ENCODE data around the gene SLCO2A1.

The SLCO2A1 gene

GRCh38 chr3:133880886-133881455 is 148.8 kb downstream of the SLCO2A1 start:
- DNase-seq, result no peak

DNA sequence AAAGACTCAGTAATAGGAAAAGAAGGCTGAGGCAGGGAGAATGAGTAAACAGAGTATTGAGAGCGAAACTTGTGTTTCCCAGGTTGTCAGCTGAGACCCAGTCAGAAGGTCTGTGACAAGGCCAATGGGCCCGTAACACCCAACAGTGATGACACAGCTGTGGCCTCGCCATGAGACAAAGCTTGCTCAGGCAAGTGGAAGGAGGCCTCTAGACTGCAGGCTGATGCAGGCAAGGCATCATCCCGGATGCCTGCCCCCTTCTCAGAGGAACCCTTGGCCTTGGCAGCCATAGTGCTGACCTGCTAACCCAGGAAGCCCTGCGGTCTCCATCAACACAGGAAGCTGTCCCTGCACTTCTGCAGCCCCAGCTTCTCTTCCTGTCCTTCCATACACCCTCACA is 149.4 kb downstream of the SLCO2A1 start:
- DNase-seq, result no peak

DNA sequence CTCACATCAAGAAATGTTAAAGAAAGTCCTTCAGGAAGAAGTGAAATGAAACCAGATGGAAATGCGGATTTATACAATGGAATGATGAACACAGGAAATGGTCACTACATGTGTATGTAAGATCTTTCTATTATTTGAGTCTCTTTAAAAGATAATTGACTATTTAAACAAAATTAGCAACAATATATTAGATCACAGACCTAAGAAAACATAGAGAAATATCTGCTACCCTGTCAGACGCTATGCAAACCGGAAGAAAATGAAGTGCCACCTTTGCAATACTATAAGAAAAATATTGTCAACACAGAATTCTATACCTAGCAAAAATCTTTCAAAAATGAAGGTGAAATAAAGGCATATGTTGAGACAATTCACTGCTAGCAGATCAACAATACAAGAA is 151.2 kb downstream of the SLCO2A1 start:
- no peak for DNase-seq
